Measurements from ENCODE around the gene AHDC1. TPM values are rescaled to one million over a fixed set of nuclear protein-coding genes. Genes with fewer than 3 reads are reported as not detected.

The AHDC1 gene
- total RNA-seq, 1 experiment from 2014 or later, result 49.0 TPM

DNA sequence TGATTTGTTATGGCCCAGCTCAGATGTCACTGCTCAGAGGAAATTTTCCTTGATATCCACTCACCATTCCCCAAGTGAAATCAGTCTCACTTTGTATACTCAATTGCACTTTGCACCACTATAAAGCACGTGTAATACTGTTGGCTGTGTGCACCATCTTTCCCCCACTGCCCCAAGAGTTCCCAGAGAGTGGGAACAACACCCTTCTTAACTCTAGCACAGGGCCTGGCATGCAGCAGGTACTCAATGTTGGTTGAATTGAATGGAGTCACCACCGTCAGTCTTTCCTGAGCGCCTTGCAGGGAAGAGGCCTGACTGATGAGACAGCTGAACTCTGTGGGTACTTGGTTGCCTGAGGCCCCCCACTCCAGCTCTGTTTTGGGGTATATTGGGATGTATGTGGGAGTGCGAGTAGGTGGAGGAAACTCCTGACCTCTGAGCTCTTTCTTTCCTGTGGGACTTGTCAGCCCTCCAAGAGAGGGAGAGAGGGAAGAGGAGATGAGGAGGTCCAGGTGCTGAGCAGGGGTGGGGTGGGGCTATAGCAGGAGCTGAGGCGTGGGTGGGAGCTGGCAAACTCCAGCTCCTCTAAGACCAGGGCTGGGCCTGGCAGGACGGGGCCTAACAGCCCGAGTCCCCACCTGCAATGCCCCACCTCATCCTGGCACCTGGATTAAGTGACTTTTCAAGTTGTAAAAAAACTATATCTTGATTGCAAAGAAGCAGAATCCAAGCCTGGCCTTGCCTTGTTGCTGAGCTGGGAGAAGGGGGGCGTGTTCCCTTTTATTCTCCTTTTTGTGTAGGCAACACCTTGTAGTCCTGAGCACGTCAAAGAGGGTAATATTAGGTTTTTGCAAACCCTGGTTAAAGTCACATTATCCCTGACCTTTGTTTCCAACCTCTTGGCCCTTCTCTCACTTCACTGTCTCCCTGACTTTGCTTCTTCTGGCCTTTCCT is 94.5 kb downstream of the AHDC1 start:
- DNase-seq (ENCODE audit: low spot score), result no peak
- CTCF ChIA-PET, result interaction anchor here (0.7 to 3.4 kb wide), 9 partner anchors 12 to 466 kb away, joined by 3 to 22 read pairs (median 4); no protein-coding TSS in a partner anchor
- H3K27ac Mint-ChIP-seq, result peak overlapping the region; percentile 65; the same call in 1 of the 2 replicates

DNA sequence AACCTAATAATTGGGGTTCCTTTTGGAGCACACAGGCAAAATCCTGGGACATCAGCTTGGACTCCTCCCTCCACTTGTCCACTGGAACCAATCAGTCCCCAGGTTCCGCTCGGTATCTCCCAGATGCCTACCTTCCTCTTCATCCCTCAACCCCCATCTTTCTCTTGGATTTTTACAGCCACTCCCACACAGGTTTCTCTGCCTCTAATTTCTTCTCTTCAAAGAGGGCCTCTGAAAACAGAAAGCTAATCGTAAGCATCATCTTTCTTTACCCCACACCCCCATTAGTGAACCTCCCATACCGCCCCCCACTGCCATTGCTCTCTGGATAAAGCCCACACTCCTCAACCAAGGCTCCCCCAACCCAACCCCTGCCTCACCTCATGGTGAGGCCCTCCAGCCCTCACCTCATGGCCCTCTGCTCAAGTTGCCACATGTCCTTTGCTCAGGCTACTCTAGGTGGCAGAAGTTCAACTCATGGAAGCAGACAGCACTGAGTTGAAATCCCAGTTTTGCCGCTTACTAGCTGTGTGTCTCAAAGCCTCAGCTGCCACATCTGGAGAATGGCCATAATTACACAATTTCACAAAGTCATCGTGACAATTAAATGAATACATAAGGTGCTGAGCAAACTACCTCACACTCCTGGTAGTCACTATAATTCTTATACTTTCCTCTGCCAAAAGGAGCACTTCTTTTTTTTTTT is 95.8 kb downstream of the AHDC1 start:
- H3K27ac Mint-ChIP-seq, result peak overlapping the region; percentile 28
- no peak for DNase-seq (ENCODE audit: low spot score)
- H3K9me3 Mint-ChIP-seq, result no peaks in the 10 kb centered on the region
- H3K4me1 Mint-ChIP-seq, result peaks cover 30% of the 10 kb centered on the region
- no peaks in the 10 kb centered on the region for H3K27me3 Mint-ChIP-seq (ENCODE audit: low read depth)
- POLR2A ChIA-PET, result no interaction called here
- no peaks in the 10 kb centered on the region for H3K36me3 Mint-ChIP-seq
- TF ChIP-seq, protein P1, sequence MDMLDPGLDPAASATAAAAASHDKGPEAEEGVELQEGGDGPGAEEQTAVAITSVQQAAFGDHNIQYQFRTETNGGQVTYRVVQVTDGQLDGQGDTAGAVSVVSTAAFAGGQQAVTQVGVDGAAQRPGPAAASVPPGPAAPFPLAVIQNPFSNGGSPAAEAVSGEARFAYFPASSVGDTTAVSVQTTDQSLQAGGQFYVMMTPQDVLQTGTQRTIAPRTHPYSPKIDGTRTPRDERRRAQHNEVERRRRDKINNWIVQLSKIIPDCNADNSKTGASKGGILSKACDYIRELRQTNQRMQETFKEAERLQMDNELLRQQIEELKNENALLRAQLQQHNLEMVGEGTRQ (CRISPR knock-in tag; IDR thresholded peaks at IDR 0.05), result no peak
- 0 out of 2 replicates have a peak, but pooled peaks have one; percentile 9 for TF ChIP-seq GTF2I (CRISPR knock-in tag; conservative IDR thresholded peaks at IDR 0.05)
- peak; percentile 60 for ATAC-seq
- H3K4me3 Mint-ChIP-seq, result no peak overlapping the region
- CTCF ChIA-PET, result interaction anchor here (0.6 to 3.4 kb wide), 9 partner anchors 11 to 464 kb away, joined by 3 to 22 read pairs (median 4); no protein-coding TSS in a partner anchor

More for the DNA sequence above, 94.5 kb downstream of the AHDC1 start:
- ATAC-seq, result no peak
- no peaks in the 10 kb centered on the region for H3K9me3 Mint-ChIP-seq
- no peaks in the 10 kb centered on the region for H3K36me3 Mint-ChIP-seq
- no peaks in the 10 kb centered on the region for H3K27me3 Mint-ChIP-seq (ENCODE audit: low read depth)
- TF ChIP-seq, protein P2, sequence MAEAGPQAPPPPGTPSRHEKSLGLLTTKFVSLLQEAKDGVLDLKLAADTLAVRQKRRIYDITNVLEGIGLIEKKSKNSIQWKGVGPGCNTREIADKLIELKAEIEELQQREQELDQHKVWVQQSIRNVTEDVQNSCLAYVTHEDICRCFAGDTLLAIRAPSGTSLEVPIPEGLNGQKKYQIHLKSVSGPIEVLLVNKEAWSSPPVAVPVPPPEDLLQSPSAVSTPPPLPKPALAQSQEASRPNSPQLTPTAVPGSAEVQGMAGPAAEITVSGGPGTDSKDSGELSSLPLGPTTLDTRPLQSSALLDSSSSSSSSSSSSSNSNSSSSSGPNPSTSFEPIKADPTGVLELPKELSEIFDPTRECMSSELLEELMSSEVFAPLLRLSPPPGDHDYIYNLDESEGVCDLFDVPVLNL (CRISPR knock-in tag; IDR thresholded peaks at IDR 0.05; ENCODE audit: borderline replicate concordance, low read depth), result no peak
- no peak for TF ChIP-seq CREB1 (CRISPR knock-in tag; IDR thresholded peaks at IDR 0.05)
- TF ChIP-seq, protein P3, sequence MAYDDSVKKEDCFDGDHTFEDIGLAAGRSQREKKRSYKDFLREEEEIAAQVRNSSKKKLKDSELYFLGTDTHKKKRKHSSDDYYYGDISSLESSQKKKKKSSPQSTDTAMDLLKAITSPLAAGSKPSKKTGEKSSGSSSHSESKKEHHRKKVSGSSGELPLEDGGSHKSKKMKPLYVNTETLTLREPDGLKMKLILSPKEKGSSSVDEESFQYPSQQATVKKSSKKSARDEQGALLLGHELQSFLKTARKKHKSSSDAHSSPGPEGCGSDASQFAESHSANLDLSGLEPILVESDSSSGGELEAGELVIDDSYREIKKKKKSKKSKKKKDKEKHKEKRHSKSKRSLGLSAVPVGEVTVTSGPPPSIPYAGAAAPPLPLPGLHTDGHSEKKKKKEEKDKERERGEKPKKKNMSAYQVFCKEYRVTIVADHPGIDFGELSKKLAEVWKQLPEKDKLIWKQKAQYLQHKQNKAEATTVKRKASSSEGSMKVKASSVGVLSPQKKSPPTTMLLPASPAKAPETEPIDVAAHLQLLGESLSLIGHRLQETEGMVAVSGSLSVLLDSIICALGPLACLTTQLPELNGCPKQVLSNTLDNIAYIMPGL (CRISPR knock-in tag; IDR thresholded peaks at IDR 0.05), result no peak
- no peak for TF ChIP-seq RORB (CRISPR knock-in tag; IDR thresholded peaks at IDR 0.05)
- TF ChIP-seq ZNF121 (CRISPR knock-in tag; IDR thresholded peaks at IDR 0.05), result no peak
- no peak for TF ChIP-seq CREM (CRISPR knock-in tag; IDR thresholded peaks at IDR 0.05)
- no peak for TF ChIP-seq PRRX2 (CRISPR knock-in tag; IDR thresholded peaks at IDR 0.05)
- no peak for TF ChIP-seq ELF4 (CRISPR knock-in tag; IDR thresholded peaks at IDR 0.05; ENCODE audit: low read depth)
- no peak for TF ChIP-seq NFE2L1 (CRISPR knock-in tag; IDR thresholded peaks at IDR 0.05)
- TF ChIP-seq ZNF138 (CRISPR knock-in tag; conservative IDR thresholded peaks at IDR 0.05), result no peak
- no peak overlapping the region for H3K4me3 Mint-ChIP-seq
- POLR2A ChIA-PET, result no interaction called here
- H3K4me1 Mint-ChIP-seq, result peaks cover 28% of the 10 kb centered on the region

DNA sequence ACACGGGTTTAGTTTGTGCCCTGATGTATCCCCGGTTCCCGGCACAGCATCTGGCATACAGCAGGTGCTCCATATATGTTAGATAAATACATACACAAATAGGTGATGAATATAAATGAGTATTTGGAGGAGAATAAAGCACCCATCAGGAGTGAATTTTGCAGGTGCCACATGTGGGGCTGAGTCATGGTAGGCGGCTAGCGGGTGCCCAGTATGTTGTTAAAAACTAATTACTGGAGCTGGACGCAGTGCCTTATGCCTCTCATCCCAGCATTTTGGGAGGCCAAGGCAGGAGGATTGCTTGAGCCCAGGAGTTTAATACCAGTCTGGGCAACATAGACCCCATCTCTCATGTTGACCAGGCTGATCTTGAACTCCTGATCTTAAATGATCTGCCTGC is 97.2 kb downstream of the AHDC1 start:
- ATAC-seq, result no peak
- no peaks in the 10 kb centered on the region for H3K9me3 Mint-ChIP-seq
- CTCF ChIA-PET, result interaction anchor here (0.7 to 3.4 kb wide), 3 partner anchors 10 to 200 kb away, joined by 3 to 14 read pairs (median 10); no protein-coding TSS in a partner anchor
- no peak for TF ChIP-seq ZNF263 (CRISPR knock-in tag; IDR thresholded peaks at IDR 0.05; ENCODE audit: low read depth)
- TF ChIP-seq, protein P4, sequence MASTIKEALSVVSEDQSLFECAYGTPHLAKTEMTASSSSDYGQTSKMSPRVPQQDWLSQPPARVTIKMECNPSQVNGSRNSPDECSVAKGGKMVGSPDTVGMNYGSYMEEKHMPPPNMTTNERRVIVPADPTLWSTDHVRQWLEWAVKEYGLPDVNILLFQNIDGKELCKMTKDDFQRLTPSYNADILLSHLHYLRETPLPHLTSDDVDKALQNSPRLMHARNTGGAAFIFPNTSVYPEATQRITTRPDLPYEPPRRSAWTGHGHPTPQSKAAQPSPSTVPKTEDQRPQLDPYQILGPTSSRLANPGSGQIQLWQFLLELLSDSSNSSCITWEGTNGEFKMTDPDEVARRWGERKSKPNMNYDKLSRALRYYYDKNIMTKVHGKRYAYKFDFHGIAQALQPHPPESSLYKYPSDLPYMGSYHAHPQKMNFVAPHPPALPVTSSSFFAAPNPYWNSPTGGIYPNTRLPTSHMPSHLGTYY (CRISPR knock-in tag; IDR thresholded peaks at IDR 0.05), result no peak
- TF ChIP-seq, protein P5, sequence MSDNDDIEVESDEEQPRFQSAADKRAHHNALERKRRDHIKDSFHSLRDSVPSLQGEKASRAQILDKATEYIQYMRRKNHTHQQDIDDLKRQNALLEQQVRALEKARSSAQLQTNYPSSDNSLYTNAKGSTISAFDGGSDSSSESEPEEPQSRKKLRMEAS (CRISPR knock-in tag; IDR thresholded peaks at IDR 0.05), result no peak
- TF ChIP-seq ZNF232 (CRISPR knock-in tag; IDR thresholded peaks at IDR 0.05), result no peak
- no peak for TF ChIP-seq ZNF317 (CRISPR knock-in tag; IDR thresholded peaks at IDR 0.05; ENCODE audit: borderline replicate concordance, low read depth)
- TF ChIP-seq, protein P6, sequence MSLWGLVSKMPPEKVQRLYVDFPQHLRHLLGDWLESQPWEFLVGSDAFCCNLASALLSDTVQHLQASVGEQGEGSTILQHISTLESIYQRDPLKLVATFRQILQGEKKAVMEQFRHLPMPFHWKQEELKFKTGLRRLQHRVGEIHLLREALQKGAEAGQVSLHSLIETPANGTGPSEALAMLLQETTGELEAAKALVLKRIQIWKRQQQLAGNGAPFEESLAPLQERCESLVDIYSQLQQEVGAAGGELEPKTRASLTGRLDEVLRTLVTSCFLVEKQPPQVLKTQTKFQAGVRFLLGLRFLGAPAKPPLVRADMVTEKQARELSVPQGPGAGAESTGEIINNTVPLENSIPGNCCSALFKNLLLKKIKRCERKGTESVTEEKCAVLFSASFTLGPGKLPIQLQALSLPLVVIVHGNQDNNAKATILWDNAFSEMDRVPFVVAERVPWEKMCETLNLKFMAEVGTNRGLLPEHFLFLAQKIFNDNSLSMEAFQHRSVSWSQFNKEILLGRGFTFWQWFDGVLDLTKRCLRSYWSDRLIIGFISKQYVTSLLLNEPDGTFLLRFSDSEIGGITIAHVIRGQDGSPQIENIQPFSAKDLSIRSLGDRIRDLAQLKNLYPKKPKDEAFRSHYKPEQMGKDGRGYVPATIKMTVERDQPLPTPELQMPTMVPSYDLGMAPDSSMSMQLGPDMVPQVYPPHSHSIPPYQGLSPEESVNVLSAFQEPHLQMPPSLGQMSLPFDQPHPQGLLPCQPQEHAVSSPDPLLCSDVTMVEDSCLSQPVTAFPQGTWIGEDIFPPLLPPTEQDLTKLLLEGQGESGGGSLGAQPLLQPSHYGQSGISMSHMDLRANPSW (CRISPR knock-in tag; conservative IDR thresholded peaks at IDR 0.05; ENCODE audit: low read depth), result no peak
- no peak for TF ChIP-seq CREB1 (CRISPR knock-in tag; IDR thresholded peaks at IDR 0.05)
- TF ChIP-seq, protein P7, sequence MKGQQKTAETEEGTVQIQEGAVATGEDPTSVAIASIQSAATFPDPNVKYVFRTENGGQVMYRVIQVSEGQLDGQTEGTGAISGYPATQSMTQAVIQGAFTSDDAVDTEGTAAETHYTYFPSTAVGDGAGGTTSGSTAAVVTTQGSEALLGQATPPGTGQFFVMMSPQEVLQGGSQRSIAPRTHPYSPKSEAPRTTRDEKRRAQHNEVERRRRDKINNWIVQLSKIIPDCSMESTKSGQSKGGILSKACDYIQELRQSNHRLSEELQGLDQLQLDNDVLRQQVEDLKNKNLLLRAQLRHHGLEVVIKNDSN (CRISPR knock-in tag; IDR thresholded peaks at IDR 0.05), result no peak

More for the DNA sequence above, 97.2 kb downstream of the AHDC1 start:
- POLR2A ChIA-PET, result no interaction called here
- Mint-ChIP-seq H3K27me3 (ENCODE audit: low read depth) (no peaks in the 10 kb centered on the region), H3K27ac (no peak overlapping the region), H3K4me3 (no peak overlapping the region), H3K36me3 (no peaks in the 10 kb centered on the region), H3K4me1 (peaks cover 33% of the 10 kb centered on the region)
- no peak for DNase-seq (ENCODE audit: low spot score)

Data from WTC11 (cell line).